IMR-90 (cell line): Measurements from ENCODE around the gene ZFHX3. TPM values are rescaled to one million over a fixed set of nuclear protein-coding genes. Genes with fewer than 3 reads are reported as not detected.

Experiments
- ATAC-seq: fragments of 200-7000 bp; cut with Tn5 transposase; 2 replicates; pipeline ENCODE4 v1.9.1; 2020; ENCODE audit warnings: low read depth, mild to moderate bottlenecking, moderate library complexity
- BruUV-seq: library from RNA; stranded (reverse); fragments of 400-500 nt; replicated peaks from 2 replicates; lab custom pipeline; 2021; lab: Mats Ljungman, UMichigan
- CTCF ChIA-PET: fragments of 300-600 bp; formaldehyde crosslinking; extraction: SDS; loops from one replicate; lab custom pipeline; 2021; ENCODE audit warnings: antibody characterized with exemption; lab: Yijun Ruan, JAX
- POLR2A ChIA-PET: fragments of 300-600 bp; sonication (Branson Sonifier 250); formaldehyde crosslinking; loops from one replicate; lab custom pipeline; 2022; ENCODE audit warnings: antibody characterized with exemption; ENCODE audit not compliant: unreplicated experiment; lab: Charles Lee
- DNase-seq: peaks from one replicate; pipeline ENCODE4 v3.0.0; 2013
- H2AFZ ChIP-seq: replicated peaks from 2 replicates; pipeline ENCODE3; 2013; ENCODE audit warnings: low read length, mild to moderate bottlenecking; ENCODE audit not compliant: poor library complexity
- H2AK5ac ChIP-seq: 2 replicates; pipeline ENCODE4 v1.6.1; 2013; ENCODE audit warnings: low read depth, low read length, inconsistent platforms
- H2AK9ac ChIP-seq: replicated peaks from 2 replicates; pipeline ENCODE3; 2013; ENCODE audit warnings: mild to moderate bottlenecking, low read depth, low read length, moderate library complexity; ENCODE audit not compliant: poor library complexity
- H2BK120ac ChIP-seq: 2 replicates; pipeline ENCODE4 v1.6.1; 2013; ENCODE audit warnings: low read depth, low read length, inconsistent platforms
- H2BK15ac ChIP-seq: 3 replicates; pipeline ENCODE4 v1.6.1; 2013; ENCODE audit warnings: low read depth, low read length, inconsistent platforms
- H2BK20ac ChIP-seq: 2 replicates; pipeline ENCODE4 v1.6.1; 2013; ENCODE audit warnings: low read depth, mild to moderate bottlenecking, inconsistent platforms, low read length, moderate library complexity
- H2BK5ac ChIP-seq: 2 replicates; pipeline ENCODE4 v1.6.1; 2013; ENCODE audit warnings: mild to moderate bottlenecking, low read depth, low read length, inconsistent platforms; ENCODE audit not compliant: poor library complexity, severe bottlenecking
- H3K14ac ChIP-seq: replicated peaks from 2 replicates; pipeline ENCODE4 v1.6.1; 2013; ENCODE audit warnings: low read depth, low read length, inconsistent platforms
- H3K18ac ChIP-seq: 2 replicates; pipeline ENCODE4 v1.6.1; 2013; ENCODE audit warnings: low read depth, low read length, control low read depth
- H3K23ac ChIP-seq: 2 replicates; pipeline ENCODE4 v1.6.1; 2013; ENCODE audit warnings: low read depth, low read length, inconsistent platforms
- H3K27ac ChIP-seq: 2 replicates; pipeline ENCODE4 v1.5.1; 2013; ENCODE audit warnings: mild to moderate bottlenecking, control low read depth, low read length; ENCODE audit not compliant: insufficient read depth
- H3K27me3 ChIP-seq: 2 replicates; pipeline ENCODE4 v1.6.1; 2013; ENCODE audit warnings: low read length; ENCODE audit not compliant: control insufficient read depth, insufficient read depth
- H3K36me3 ChIP-seq: 2 replicates; pipeline ENCODE4 v1.6.1; 2013; ENCODE audit warnings: low read length, mixed read lengths; ENCODE audit not compliant: control insufficient read depth, insufficient read depth
- H3K4ac ChIP-seq: 2 replicates; pipeline ENCODE4 v1.6.1; 2013; ENCODE audit warnings: low read depth, low read length, inconsistent platforms
- H3K4me1 ChIP-seq: 2 replicates; pipeline ENCODE4 v1.6.1; 2013; ENCODE audit warnings: low read length, mixed read lengths; ENCODE audit not compliant: control insufficient read depth, insufficient read depth
- H3K4me2 ChIP-seq: 2 replicates; pipeline ENCODE4 v1.6.1; 2013; ENCODE audit warnings: low read depth, mild to moderate bottlenecking, control low read depth, low read length, moderate library complexity
- H3K4me3 ChIP-seq: 2 replicates; pipeline ENCODE4 v1.5.1; 2013; ENCODE audit warnings: low read depth, mild to moderate bottlenecking, control low read depth, low read length, moderate library complexity; ENCODE audit not compliant: insufficient read depth
- H3K56ac ChIP-seq: 2 replicates; pipeline ENCODE4 v1.6.1; 2013; ENCODE audit warnings: low read length, inconsistent platforms; ENCODE audit not compliant: insufficient read depth; ENCODE audit errors: extremely low read depth
- H3K79me1 ChIP-seq, 2 experiments: 2 replicates each; pipeline ENCODE4 v1.6.1; 2013; ENCODE audit warnings: low read length in 2 of 2, inconsistent platforms in 1 of 2, low read depth in 1 of 2
- H3K9ac ChIP-seq: 2 replicates; pipeline ENCODE4 v1.6.1; 2013; ENCODE audit warnings: low read depth, low read length, control low read depth
- H3K9me1 ChIP-seq: 2 replicates; pipeline ENCODE4 v1.6.1; 2013; ENCODE audit warnings: low read length, inconsistent platforms; ENCODE audit not compliant: insufficient read depth
- H3K9me3 ChIP-seq: 2 replicates; pipeline ENCODE4 v1.6.1; 2013; ENCODE audit warnings: low read length; ENCODE audit not compliant: control insufficient read depth, insufficient read depth
- H4K20me1 ChIP-seq: 2 replicates; pipeline ENCODE4 v1.6.1; 2013; ENCODE audit warnings: low read length, inconsistent platforms; ENCODE audit not compliant: insufficient read depth
- H4K5ac ChIP-seq: 2 replicates; pipeline ENCODE4 v1.6.1; 2013; ENCODE audit warnings: mild to moderate bottlenecking, low read depth, low read length, control low read depth
- H4K8ac ChIP-seq, 2 experiments: 2 replicates each; pipeline ENCODE4 v1.6.1; 2013; ENCODE audit warnings: low read depth in 2 of 2, low read length in 2 of 2, control low read depth in 1 of 2, inconsistent platforms in 1 of 2
- H4K91ac ChIP-seq: 2 replicates; pipeline ENCODE4 v1.6.1; 2013; ENCODE audit warnings: low read depth, low read length, inconsistent platforms; ENCODE audit not compliant: insufficient read depth
- BHLHE40 ChIP-seq: fragments of 150-350 bp; IDR thresholded peaks from 2 replicates; pipeline ENCODE4 v1.6.1; 2016; ENCODE audit warnings: mild to moderate bottlenecking, low read depth, low read length
- CHD1 ChIP-seq: IDR thresholded peaks from 2 replicates; pipeline ENCODE4 v1.6.1; 2012; ENCODE audit warnings: low read depth, low read length, improper control_type of control experiment
- FOS ChIP-seq: fragments of 150-350 bp; IDR thresholded peaks from 2 replicates; pipeline ENCODE4 v1.6.1; 2016; ENCODE audit warnings: low read depth, low read length
- MAZ ChIP-seq: IDR thresholded peaks from 2 replicates; pipeline ENCODE4 v1.6.1; 2012; ENCODE audit warnings: low read depth, mild to moderate bottlenecking, low read length, improper control_type of control experiment, moderate library complexity, borderline replicate concordance
- MXI1 ChIP-seq: IDR thresholded peaks from 2 replicates; pipeline ENCODE4 v1.6.1; 2012; ENCODE audit warnings: low read depth, mild to moderate bottlenecking, low read length, moderate library complexity, borderline replicate concordance
- NFE2L2 ChIP-seq: fragments of 150-350 bp; IDR thresholded peaks from 2 replicates; pipeline ENCODE4 v1.6.1; 2016; ENCODE audit warnings: low read depth, mild to moderate bottlenecking, low read length
- POLR2A ChIP-seq: IDR thresholded peaks from 2 replicates; pipeline ENCODE4 v1.6.1; 2012; ENCODE audit warnings: mild to moderate bottlenecking, low read depth, low read length
- RCOR1 ChIP-seq: IDR thresholded peaks from 2 replicates; pipeline ENCODE4 v1.6.1; 2012; ENCODE audit warnings: mild to moderate bottlenecking, low read length, improper control_type of control experiment; ENCODE audit not compliant: insufficient replicate concordance
- RFX5 ChIP-seq: IDR thresholded peaks from 2 replicates; pipeline ENCODE4 v1.8.0; 2012; ENCODE audit warnings: low read depth, mild to moderate bottlenecking, low read length, moderate library complexity
- SMC3 ChIP-seq: fragments of 150-350 bp; IDR thresholded peaks from 2 replicates; pipeline ENCODE4 v1.6.1; 2016; ENCODE audit warnings: low read depth, mild to moderate bottlenecking, antibody characterized with exemption, low read length, moderate library complexity
- USF2 ChIP-seq: fragments of 150-350 bp; IDR thresholded peaks from 2 replicates; pipeline ENCODE4 v1.6.1; 2017; ENCODE audit warnings: mild to moderate bottlenecking, antibody characterized with exemption, low read length, low read depth
- WGBS, 2 experiments: methylation state at CpG; one replicate each; pipeline versions ENCODE4 v1.1.5 to v1.1.7; 2013; ENCODE audit warnings: missing lambda C conversion rate in 2 of 2; ENCODE audit not compliant: insufficient read length in 1 of 2; ENCODE audit errors: extremely low coverage in 2 of 2; 5-methylcytosine and 5-hydroxymethylcytosine counted together
- dilution Hi-C: fragments of 300-500 bp; cut with HindIII; formaldehyde crosslinking; loops from one replicate; pipeline ENCODE4 v1.14.3; 2018; ENCODE audit warnings: low sequenced_read_pairs; ENCODE audit not compliant: unreplicated experiment
- in situ Hi-C: fragments of 300-500 bp; cut with MboI; formaldehyde crosslinking; loops from 3 replicates; pipeline ENCODE4 v1.14.3; 2019; ENCODE audit warnings: low sequenced_read_pairs, inconsistent platforms, mixed read lengths
- intact Hi-C: fragments of 100-400 bp; cut with micrococcal nuclease; formaldehyde crosslinking; loops from 2 replicates; pipeline ENCODE4 v1.10.0; 2022
- polyA plus RNA-seq, 3 experiments: library from polyadenylated mRNA; depleted of rRNA; stranded (reverse); fragments of >200 nt; gene quantifications; 2 replicates each; pipeline ENCODE4 v1.2.3, GENCODE V29; 2012; ENCODE audit warnings: low replicate concordance in 1 of 3
- total RNA-seq: library from RNA; depleted of rRNA; stranded (reverse); fragments of >200 nt; gene quantifications from 2 replicates; pipeline ENCODE4 v1.2.3, GENCODE V29; 2012

The ZFHX3 gene
- total and polyA plus RNA-seq, 2 of the 4 experiments (the other 2 are of a cell fraction) = 1.4 to 1.7 TPM

GRCh38 chr16:72889616-72890582, 158.0 kb downstream of the ZFHX3 start:
- no CpG with 5 or more reads among the region's 15 CpGs for WGBS, 2 experiments
- no peak overlapping the region for H3K23ac ChIP-seq
- TF ChIP-seq FOS (no peak), NFE2L2 (no peak), USF2 (no peak), SMC3 (no peak), CHD1 (no peak), RCOR1 (no peak), POLR2A (no peak), RFX5 (no peak), BHLHE40 (no peak), MXI1 (no peak), MAZ (no peak)
- POLR2A ChIA-PET = no interaction called here
- H2BK120ac ChIP-seq = no peak overlapping the region
- no peaks in the 10 kb centered on the region for H3K27me3 ChIP-seq
- no peaks in the 10 kb centered on the region for H3K9me3 ChIP-seq
- CTCF ChIA-PET = no interaction called here
- no peaks in the 10 kb centered on the region for H4K20me1 ChIP-seq
- no peak overlapping the region for H4K8ac ChIP-seq
- peaks cover 4% of the 10 kb centered on the region for H3K4me1 ChIP-seq
- ATAC-seq (no peak), DNase-seq (no peak)
- no peak overlapping the region for H3K4me3 ChIP-seq
- H3K27ac ChIP-seq = no peak overlapping the region
- no peak overlapping the region for H2BK5ac ChIP-seq
- peaks cover 19 to 30% of the 10 kb centered on the region in 2 experiments for H3K79me1 ChIP-seq
- dilution Hi-C loops (no loop called here), in situ Hi-C loops (no loop called here), intact Hi-C loops (no loop called here)
- no peak overlapping the region for H3K9ac ChIP-seq
- H3K56ac ChIP-seq = no peak overlapping the region
- BruUV-seq = no TSS peak
- no peak overlapping the region for H2BK15ac ChIP-seq
- no peak overlapping the region for H3K4me2 ChIP-seq
- H4K5ac ChIP-seq = no peak overlapping the region
- H3K18ac ChIP-seq = no peak overlapping the region
- H2AFZ ChIP-seq = no peak overlapping the region
- H2BK20ac ChIP-seq = no peak overlapping the region
- H3K9me1 ChIP-seq = peaks cover 7% of the 10 kb centered on the region
- H2AK9ac ChIP-seq = no peak overlapping the region
- H3K4ac ChIP-seq = no peak overlapping the region
- H3K14ac ChIP-seq = no peak overlapping the region
- no peak overlapping the region for H2AK5ac ChIP-seq
- H4K91ac ChIP-seq = no peak overlapping the region
- H3K36me3 ChIP-seq = peaks cover 36% of the 10 kb centered on the region
